ENCODE measurements around the gene CCNY.

The CCNY gene

GRCh38 chr10:35451151-35452016 is 115.1 kb downstream of the CCNY start:
- no peak for DNase-seq (ENCODE audit: low spot score)

- no peak for DNase-seq (ENCODE audit: low spot score)
Observed at GRCh38 chr10:35452171-35452570, 115.9 kb downstream of the CCNY start.

DNA sequence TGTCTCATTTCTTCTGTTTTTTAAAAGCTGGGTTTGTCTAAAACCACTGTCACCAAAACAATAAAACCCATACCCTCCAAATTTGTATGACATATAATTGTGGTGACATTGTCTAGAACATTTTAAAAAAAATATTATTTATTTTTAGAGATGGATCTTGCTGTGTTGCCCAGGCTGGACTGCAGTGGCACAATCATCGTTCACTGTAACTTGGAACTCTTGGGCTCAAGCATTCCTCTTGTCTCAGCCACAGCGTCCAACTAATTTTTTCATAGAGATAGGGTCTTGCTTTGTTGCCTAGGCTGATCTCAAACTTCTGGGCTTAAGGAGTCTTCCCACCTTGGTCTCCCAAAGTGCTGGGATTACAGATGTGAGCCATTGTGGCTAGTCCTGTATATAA is 116.5 kb downstream of the CCNY start:
- no peak for DNase-seq (ENCODE audit: low spot score)

- no peak for DNase-seq (ENCODE audit: low spot score)
Observed at GRCh38 chr10:35453855-35454532, 117.7 kb downstream of the CCNY start.

DNA sequence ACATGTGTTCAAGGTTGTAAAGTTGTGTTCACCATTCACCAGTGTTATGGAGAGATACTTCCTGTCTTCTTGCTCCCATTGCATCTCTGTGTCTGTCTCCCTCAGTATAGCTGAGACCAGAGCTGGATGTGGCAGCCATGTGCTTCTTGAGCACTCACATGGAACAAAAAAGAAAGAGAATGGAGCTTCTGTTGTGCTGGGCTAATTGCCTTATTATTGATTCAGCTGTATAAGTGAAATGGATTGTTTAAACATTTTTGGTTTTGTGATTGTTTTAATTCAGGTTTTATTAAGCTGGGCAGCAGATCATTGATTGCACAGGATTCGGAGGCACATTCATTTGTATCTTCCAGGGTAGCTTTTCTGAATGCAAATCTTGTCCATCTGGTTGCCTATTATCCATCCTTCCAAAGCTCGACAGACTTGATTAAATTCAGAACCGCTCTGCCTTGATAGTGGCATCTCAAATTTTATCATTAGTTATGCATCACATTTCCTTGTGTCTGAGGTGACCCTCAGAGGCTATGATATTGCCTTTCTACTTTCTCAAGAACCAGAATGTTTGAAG is 119.9 kb downstream of the CCNY start:
- DNase-seq (ENCODE audit: low spot score) = no peak

DNA sequence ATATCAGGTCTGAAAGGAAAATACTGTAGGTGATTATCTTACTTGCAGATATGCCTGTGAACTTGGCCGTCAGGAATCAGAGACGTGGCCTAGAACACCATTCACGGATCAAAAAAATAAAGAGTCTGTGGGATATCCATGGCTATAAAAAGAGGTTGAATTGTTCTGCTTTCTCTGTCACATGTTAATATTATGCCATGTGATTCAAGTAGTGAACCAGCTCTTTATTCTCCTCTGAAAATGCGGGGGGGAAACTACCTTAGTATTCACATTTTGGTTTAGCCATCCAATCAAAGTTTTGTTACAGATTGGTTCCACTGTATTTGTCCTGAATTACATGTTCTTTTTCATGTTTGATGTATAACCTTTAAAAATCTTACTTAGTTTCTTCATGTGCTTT is 120.5 kb downstream of the CCNY start:
- DNase-seq (ENCODE audit: low spot score) = no peak

- DNase-seq (ENCODE audit: low spot score) = no peak
Observed at GRCh38 chr10:35458500-35459448, 122.5 kb downstream of the CCNY start.

DNA sequence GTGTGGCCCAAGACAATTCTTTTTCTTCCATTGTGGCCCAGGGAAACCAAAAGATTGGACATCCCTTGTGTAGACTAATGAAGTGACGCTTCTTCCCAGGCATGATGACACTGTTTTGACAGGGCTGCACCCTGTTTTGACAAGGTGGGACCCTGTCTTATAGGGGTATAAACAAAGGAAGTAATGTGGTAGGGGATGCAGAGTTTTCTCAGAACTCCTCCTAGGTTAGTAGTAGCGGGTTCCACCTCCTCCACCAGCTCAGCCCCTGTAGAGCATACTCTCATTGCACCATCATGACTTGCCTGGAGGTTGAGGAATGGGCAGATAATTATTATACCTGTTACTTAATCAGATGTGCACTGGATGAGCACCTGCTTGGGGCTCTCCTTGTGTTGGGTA is 123.1 kb downstream of the CCNY start:
- DNase-seq (ENCODE audit: low spot score) = no peak

DNA sequence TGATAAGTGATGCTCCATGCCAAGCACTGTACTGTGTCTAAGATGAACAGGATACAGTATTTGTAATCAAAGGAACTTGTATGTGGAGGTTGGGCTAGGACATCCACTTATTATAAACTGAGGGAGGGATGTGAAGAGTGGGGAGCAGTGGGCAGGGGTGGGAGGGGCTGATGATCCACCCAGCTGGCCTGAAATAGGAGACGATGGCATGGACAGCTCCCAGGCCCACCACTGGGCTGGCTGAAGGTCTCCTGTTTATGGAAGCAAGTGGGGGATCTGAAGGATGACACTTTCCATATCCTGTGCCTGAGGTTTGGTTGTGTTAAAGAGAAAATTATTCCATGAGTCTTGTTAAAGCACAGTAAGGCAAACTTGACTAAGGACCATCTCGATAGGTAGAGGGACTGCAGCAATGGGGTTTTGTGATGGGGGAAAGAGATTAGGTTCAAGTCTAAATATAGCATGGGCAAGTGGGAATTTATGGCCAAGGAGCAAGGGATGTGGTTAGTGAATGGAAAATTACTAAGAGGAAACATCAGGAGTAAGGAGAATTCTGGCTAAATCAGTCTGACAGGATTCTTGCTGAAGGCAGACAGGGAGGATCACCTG is 124.6 kb downstream of the CCNY start:
- no peak for DNase-seq (ENCODE audit: low spot score)

GRCh38 chr10:35462491-35462934 is 126.2 kb downstream of the CCNY start:
- DNase-seq (ENCODE audit: low spot score) = no peak

DNA sequence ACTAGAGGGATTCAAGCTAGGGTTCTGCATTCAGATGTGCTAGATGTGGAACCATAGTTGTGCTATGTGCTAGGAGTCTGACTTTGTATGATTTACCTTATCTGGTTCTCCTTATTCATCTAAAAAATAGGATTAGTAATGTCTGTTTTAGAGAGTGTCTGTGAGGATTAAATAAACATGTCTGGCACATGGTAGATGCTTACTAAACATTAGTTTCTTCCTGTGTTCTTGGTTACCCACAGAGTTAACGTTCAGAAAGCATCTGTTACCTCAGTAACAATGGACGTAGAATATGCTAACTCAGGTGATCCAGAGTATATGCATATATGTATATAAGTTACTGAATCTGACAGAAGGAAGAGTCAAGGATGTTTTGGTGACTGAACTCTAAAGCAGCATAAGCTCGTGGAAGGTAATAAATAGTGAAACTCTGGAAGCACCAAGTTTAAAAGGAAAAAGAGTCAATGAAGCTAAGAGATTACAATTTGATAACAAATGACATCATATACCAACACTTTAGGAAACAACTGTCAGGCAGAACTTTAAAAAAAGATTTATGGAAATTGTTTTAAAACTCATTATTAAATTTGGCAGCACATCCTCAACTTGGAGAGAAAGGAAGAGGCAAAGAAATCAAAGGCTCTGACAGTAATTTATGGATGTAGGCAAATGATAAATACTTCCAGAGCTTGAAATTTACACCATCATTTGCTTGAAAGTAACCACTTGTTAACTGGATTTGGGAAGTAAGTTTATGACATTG is 127.0 kb downstream of the CCNY start:
- DNase-seq (ENCODE audit: low spot score) = no peak

DNA sequence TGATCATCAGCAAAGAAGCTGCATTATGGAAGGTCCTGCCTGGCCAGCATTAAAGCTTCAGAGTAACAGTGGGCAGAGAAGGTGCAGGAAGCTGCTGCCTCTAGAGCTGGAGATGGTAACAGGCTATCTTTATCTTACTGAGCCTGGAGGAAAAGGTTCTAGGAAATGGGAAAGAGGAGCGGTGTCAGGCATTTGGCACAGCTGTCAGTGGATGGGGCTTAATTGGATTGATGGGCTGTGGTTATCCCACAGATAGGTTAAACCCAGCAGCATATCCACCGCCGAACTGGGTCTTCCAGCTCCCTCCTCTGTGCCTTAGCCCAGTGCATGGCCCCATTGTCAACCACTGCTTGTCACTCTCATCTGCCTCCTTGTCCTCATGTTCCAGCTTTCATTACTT is 127.6 kb downstream of the CCNY start:
- no peak for DNase-seq (ENCODE audit: low spot score)

DNA sequence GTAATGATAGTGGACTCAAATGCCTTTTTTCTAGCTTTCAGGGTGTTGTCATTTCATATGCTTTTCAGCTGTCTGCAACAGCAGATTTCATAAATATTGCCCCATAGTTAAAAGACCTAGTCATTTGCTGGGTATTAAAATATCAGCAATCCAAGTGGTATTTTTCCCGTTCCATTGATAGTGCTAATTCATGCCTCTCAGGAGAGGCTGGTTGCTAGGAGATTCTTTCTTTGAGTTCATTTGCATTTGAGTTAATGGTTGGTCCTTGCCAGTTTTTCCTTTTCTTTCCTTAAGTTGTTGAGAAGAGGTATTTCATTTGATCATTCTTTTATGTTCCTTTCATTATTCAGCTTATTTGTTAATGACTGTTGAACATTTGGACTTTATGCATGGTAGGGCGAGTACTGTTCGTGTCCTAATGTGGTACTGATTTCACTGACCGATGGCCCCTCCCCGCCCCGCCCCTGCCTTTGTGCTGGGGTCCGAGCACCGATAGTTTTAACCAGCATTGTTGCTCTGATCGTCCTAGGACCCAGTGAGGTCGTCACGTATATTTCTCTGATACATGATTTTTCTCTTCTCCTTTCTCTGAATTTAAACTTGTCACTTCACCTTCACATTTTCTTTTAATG is 128.6 kb downstream of the CCNY start:
- DNase-seq (ENCODE audit: low spot score) = no peak

DNA sequence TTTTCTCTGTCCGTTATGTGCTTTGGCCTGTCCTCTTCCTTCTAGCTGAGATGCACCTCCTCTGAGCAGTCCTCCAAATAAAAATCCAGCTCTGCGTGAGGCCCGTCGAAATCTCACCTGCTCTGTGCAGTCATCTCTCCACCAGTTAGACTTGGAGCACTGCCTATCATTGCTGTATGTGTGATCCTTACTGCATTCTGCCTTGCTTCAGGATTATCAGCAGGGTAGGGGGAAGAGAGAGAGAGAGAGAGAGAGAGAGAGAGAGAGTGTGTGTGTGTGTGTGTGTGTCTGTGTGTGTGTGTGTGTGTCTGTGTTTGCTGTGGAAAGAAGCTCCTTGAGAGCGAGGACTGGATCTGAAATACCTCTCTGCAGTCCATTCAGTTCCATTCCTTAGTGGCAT is 129.4 kb downstream of the CCNY start:
- DNase-seq (ENCODE audit: low spot score) = no peak

- no peak for DNase-seq (ENCODE audit: low spot score)
Observed at GRCh38 chr10:35466170-35466569, 129.9 kb downstream of the CCNY start.

- DNase-seq (ENCODE audit: low spot score) = no peak
Observed at GRCh38 chr10:35466661-35467060, 130.4 kb downstream of the CCNY start.

GRCh38 chr10:35467186-35467585 is 130.9 kb downstream of the CCNY start:
- DNase-seq (ENCODE audit: low spot score) = no peak

DNA sequence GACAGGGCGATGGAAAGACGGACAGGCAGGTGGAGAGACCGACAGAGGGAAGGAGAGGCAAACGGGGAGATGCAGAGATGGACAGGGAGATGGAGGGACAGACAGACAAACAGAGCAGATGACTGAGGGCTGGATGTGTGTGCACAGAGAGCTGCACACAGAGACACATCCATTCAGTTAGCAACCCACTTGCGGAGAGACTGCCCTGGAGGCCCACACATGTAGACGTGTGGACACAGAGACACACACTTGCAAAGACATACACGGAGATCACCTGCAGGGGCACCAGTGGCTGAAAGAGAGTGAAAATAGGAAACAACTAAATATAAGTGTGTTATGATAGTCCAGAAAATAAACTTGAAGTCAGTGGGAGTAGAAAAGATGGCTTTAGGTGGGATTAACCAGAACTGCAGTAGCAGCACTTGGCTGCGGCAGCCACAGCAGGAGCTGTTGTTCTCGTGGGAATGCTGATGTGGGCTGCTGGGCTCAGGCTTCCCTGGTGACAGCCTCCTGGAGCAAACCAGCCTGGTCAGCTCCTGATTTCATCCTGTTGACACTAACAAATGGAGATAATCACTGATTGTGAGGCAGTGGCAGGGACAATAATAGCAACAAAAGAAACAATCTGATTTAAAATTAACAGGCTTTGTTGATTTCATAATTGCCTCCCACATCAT is 134.1 kb downstream of the CCNY start:
- no peak for DNase-seq (ENCODE audit: low spot score)

GRCh38 chr10:35470925-35471315 is 134.6 kb downstream of the CCNY start:
- no peak for DNase-seq (ENCODE audit: low spot score)
